H9 (cell line): ENCODE data around the gene MAP3K8. TPM values are rescaled to one million over a fixed set of nuclear protein-coding genes. Genes with fewer than 3 reads are reported as not detected.

Source experiments
- DNase-seq: peaks from one replicate; pipeline ENCODE4 v3.0.0-alpha.2; 2017
- H2AFZ ChIP-seq: one replicate; pipeline ENCODE4 v1.6.1; 2013; ENCODE audit warnings: mild to moderate bottlenecking, low read length, control low read depth, moderate library complexity
- H2AK5ac ChIP-seq: 2 replicates; pipeline ENCODE4 v1.6.1; 2013; ENCODE audit warnings: low read length, control low read depth, mixed read lengths; ENCODE audit not compliant: insufficient read length
- H2BK120ac ChIP-seq: one replicate; pipeline ENCODE4 v1.6.1; 2013; ENCODE audit warnings: low read depth, mild to moderate bottlenecking, low read length, control low read depth, inconsistent platforms; ENCODE audit not compliant: poor library complexity, severe bottlenecking
- H2BK12ac ChIP-seq: 2 replicates; pipeline ENCODE4 v1.6.1; 2013; ENCODE audit warnings: low read length, control low read depth, mixed read lengths, low read depth; ENCODE audit not compliant: insufficient read length
- H2BK15ac ChIP-seq: 2 replicates; pipeline ENCODE4 v1.6.1; 2013; ENCODE audit warnings: low read depth, low read length, control low read depth
- H2BK20ac ChIP-seq: one replicate; pipeline ENCODE4 v1.6.1; 2013; ENCODE audit warnings: low read depth, mild to moderate bottlenecking, low read length, control low read depth, inconsistent platforms; ENCODE audit not compliant: poor library complexity, severe bottlenecking
- H2BK5ac ChIP-seq: 2 replicates; pipeline ENCODE4 v1.6.1; 2013; ENCODE audit warnings: low read length, control low read depth, mixed read lengths; ENCODE audit not compliant: insufficient read length
- H3K14ac ChIP-seq: 2 replicates; pipeline ENCODE4 v1.6.1; 2013; ENCODE audit warnings: low read length, control low read depth; ENCODE audit not compliant: insufficient read depth
- H3K18ac ChIP-seq: 2 replicates; pipeline ENCODE4 v1.6.1; 2013; ENCODE audit warnings: low read depth, mild to moderate bottlenecking, mixed read lengths, low read length, control low read depth; ENCODE audit not compliant: insufficient read length
- H3K23ac ChIP-seq: 2 replicates; pipeline ENCODE4 v1.6.1; 2013; ENCODE audit warnings: low read length, control low read depth, mixed read lengths, low read depth; ENCODE audit not compliant: insufficient read length
- H3K23me2 ChIP-seq: 2 replicates; pipeline ENCODE4 v1.6.1; 2013; ENCODE audit warnings: low read depth, mild to moderate bottlenecking, mixed read lengths, low read length, control low read depth; ENCODE audit not compliant: insufficient read length, poor library complexity, severe bottlenecking
- H3K27ac ChIP-seq: 2 replicates; pipeline ENCODE4 v1.5.1; 2013; ENCODE audit warnings: low read length, control low read depth, mixed read lengths, low read depth; ENCODE audit not compliant: insufficient read length
- H3K27me3 ChIP-seq: 2 replicates; pipeline ENCODE4 v1.6.1; 2013; ENCODE audit warnings: low read length, control low read depth, inconsistent platforms; ENCODE audit not compliant: insufficient read depth
- H3K4ac ChIP-seq: 2 replicates; pipeline ENCODE4 v1.6.1; 2013; ENCODE audit warnings: low read depth, mild to moderate bottlenecking, control low read depth, inconsistent platforms, low read length, moderate library complexity
- H3K4me1 ChIP-seq: 2 replicates; pipeline ENCODE4 v1.6.1; 2013; ENCODE audit warnings: low read length, control low read depth, inconsistent platforms; ENCODE audit not compliant: insufficient read depth
- H3K4me2 ChIP-seq: 2 replicates; pipeline ENCODE4 v1.6.1; 2013; ENCODE audit warnings: low read length, control low read depth, mixed read lengths; ENCODE audit not compliant: insufficient read length, insufficient read depth
- H3K56ac ChIP-seq: 2 replicates; pipeline ENCODE4 v1.6.1; 2013; ENCODE audit warnings: low read depth, mild to moderate bottlenecking, mixed read lengths, low read length, control low read depth; ENCODE audit not compliant: insufficient read length
- H3K79me1 ChIP-seq: 2 replicates; pipeline ENCODE4 v1.6.1; 2013; ENCODE audit warnings: low read depth, mild to moderate bottlenecking, moderate library complexity, low read length, control low read depth, inconsistent platforms; ENCODE audit not compliant: insufficient read depth, poor library complexity, severe bottlenecking
- H3K79me2 ChIP-seq: 2 replicates; pipeline ENCODE4 v1.6.1; 2013; ENCODE audit warnings: low read length, control low read depth, inconsistent platforms; ENCODE audit not compliant: insufficient read depth
- H3K9ac ChIP-seq: 2 replicates; pipeline ENCODE4 v1.6.1; 2013; ENCODE audit warnings: low read length, control low read depth, mixed read lengths; ENCODE audit not compliant: insufficient read length; ENCODE audit errors: extremely low read depth
- H3K9me3 ChIP-seq: one replicate; pipeline ENCODE4 v1.6.1; 2013; ENCODE audit warnings: low read depth, low read length, inconsistent platforms; ENCODE audit not compliant: control insufficient read depth
- H3T11ph ChIP-seq: one replicate; pipeline ENCODE4 v1.6.1; 2013; ENCODE audit warnings: mild to moderate bottlenecking, low read length, control low read depth, inconsistent platforms
- H4K20me1 ChIP-seq: one replicate; pipeline ENCODE4 v1.6.1; 2013; ENCODE audit not compliant: control insufficient read depth, insufficient read length, insufficient read depth
- H4K5ac ChIP-seq: 2 replicates; pipeline ENCODE4 v1.6.1; 2013; ENCODE audit warnings: low read depth, mild to moderate bottlenecking, mixed read lengths, low read length, control low read depth; ENCODE audit not compliant: insufficient read length
- H4K8ac ChIP-seq: replicated peaks from 2 replicates; pipeline ENCODE4 v1.6.1; 2013; ENCODE audit warnings: low read length, control low read depth, mixed read lengths, low read depth; ENCODE audit not compliant: insufficient read length
- H4K91ac ChIP-seq: 2 replicates; pipeline ENCODE4 v1.6.1; 2013; ENCODE audit warnings: low read depth, mild to moderate bottlenecking, moderate library complexity, mixed read lengths, low read length, control low read depth; ENCODE audit not compliant: insufficient read length
- H3K27ac Mint-ChIP-seq, 3 experiments: 2 replicates in 2 of 3; 3 replicates in 1 of 3; pipeline ENCODE4 v1.8.0; 2020 to 2021; ENCODE audit warnings: mixed read lengths in 3 of 3, mild to moderate bottlenecking in 1 of 3, moderate library complexity in 1 of 3
- H3K27me3 Mint-ChIP-seq: 2 replicates; pipeline ENCODE4 v1.8.0; 2021; ENCODE audit warnings: low read depth, mild to moderate bottlenecking, moderate library complexity, mixed read lengths
- H3K36me3 Mint-ChIP-seq, 3 experiments: 2 replicates in 2 of 3; 3 replicates in 1 of 3; pipeline ENCODE4 v1.8.0; 2020 to 2021; ENCODE audit warnings: low read depth in 3 of 3, mixed read lengths in 3 of 3; ENCODE audit not compliant: insufficient read depth in 1 of 3
- H3K4me1 Mint-ChIP-seq, 2 experiments: 2 replicates each; pipeline ENCODE4 v1.8.0; 2020; ENCODE audit warnings: mixed read lengths in 2 of 2
- H3K4me3 Mint-ChIP-seq, 2 experiments: 2 replicates in 1 of 2; 3 replicates in 1 of 2; pipeline ENCODE4 v1.8.0; 2020 to 2021; ENCODE audit warnings: mild to moderate bottlenecking in 2 of 2, mixed read lengths in 2 of 2, moderate library complexity in 1 of 2
- H3K9me3 Mint-ChIP-seq, 2 experiments: 2 replicates in 1 of 2; 3 replicates in 1 of 2; pipeline ENCODE4 v1.8.0; 2020; ENCODE audit warnings: mild to moderate bottlenecking in 2 of 2, mixed read lengths in 2 of 2, moderate library complexity in 1 of 2
- CTCF ChIP-seq: fragments of 200-600 bp; sonication (generic); conservative IDR thresholded peaks from 3 replicates; pipeline ENCODE4 v1.8.0; 2021; ENCODE audit warnings: antibody characterized with exemption, mild to moderate bottlenecking
- WGBS: extraction: QIAGEN DNeasy Blood & Tissue Kit; methylation state at CpG from one replicate; pipeline ENCODE4 v1.1.7; 2013; ENCODE audit warnings: missing lambda C conversion rate, low lambda C conversion rate, mixed read lengths; ENCODE audit not compliant: insufficient read length; ENCODE audit errors: extremely low coverage; 5-methylcytosine and 5-hydroxymethylcytosine counted together
- total RNA-seq: library from RNA; stranded (reverse); gene quantifications from 2 replicates; pipeline ENCODE4 v1.2.1, GENCODE V29; 2021

The MAP3K8 gene
- total RNA-seq, 1 experiment from 2014 or later = 3.5 TPM

- no peak overlapping the region for H4K91ac ChIP-seq
- WGBS = no CpG with 5 or more reads among the region's 1 CpG
Measured at GRCh38 chr10:30420766-30421165, 13.2 kb upstream of the MAP3K8 start.

More at GRCh38 chr10:30420766-30421165, 13.2 kb upstream of the MAP3K8 start:
- H3K56ac ChIP-seq = no peak overlapping the region
- no peak overlapping the region for H2BK15ac ChIP-seq
- H3K4me1 Mint-ChIP-seq = peaks cover 17 to 21% of the 10 kb centered on the region in 2 experiments
- no peak overlapping the region for H2AK5ac ChIP-seq
- H3K27ac Mint-ChIP-seq = no peak overlapping the region
- H3K9me3 ChIP-seq = no peaks in the 10 kb centered on the region
- no peak overlapping the region for H3K23ac ChIP-seq
- H3K4me1 ChIP-seq = peaks cover 3% of the 10 kb centered on the region; the same call in 1 of the 2 replicates
- H3K36me3 Mint-ChIP-seq = no peaks in the 10 kb centered on the region
- H4K5ac ChIP-seq = no peak overlapping the region
- H3K79me2 ChIP-seq = no peaks in the 10 kb centered on the region
- peaks cover 0 to 2% of the 10 kb centered on the region in 2 experiments; a peak in 1 of 5 replicates for H3K9me3 Mint-ChIP-seq
- H3T11ph ChIP-seq = no peak overlapping the region
- H2BK5ac ChIP-seq = no peak overlapping the region
- H4K8ac ChIP-seq = no peak overlapping the region
- H4K20me1 ChIP-seq = peaks cover 2% of the 10 kb centered on the region
- no peak overlapping the region for H3K18ac ChIP-seq
- H3K27me3 Mint-ChIP-seq = no peaks in the 10 kb centered on the region
- no peak overlapping the region for H2BK20ac ChIP-seq
- no peak for DNase-seq
- H3K14ac ChIP-seq = no peak overlapping the region
- no peak overlapping the region for H2AFZ ChIP-seq
- H3K79me1 ChIP-seq = no peaks in the 10 kb centered on the region
- no peak overlapping the region for H3K9ac ChIP-seq
- H3K27me3 ChIP-seq = no peaks in the 10 kb centered on the region
- TF ChIP-seq CTCF = no peak
- no peak overlapping the region for H2BK12ac ChIP-seq
- no peak overlapping the region for H2BK120ac ChIP-seq
- no peak overlapping the region for H3K4ac ChIP-seq
- H3K4me2 ChIP-seq = no peak overlapping the region
- no peaks in the 10 kb centered on the region for H3K23me2 ChIP-seq
- no peak overlapping the region; a peak in 1 of 5 replicates for H3K4me3 Mint-ChIP-seq
- no peak overlapping the region for H3K27ac ChIP-seq
